Lower leg skin (tissue), 4 donors: Measurements from ENCODE around the gene SCAMP5. TPM values are rescaled to one million over a fixed set of nuclear protein-coding genes. Genes with fewer than 3 reads are reported as not detected.

Experiments used
- DNase-seq, 2 donors: peaks; one replicate each; pipeline ENCODE4 v3.0.0-alpha.2; 2019; ENCODE audit warnings: low spot score in 2 of 2
- H3K4me3 ChIP-seq: fragments of 200-600 bp; sonication (generic); 2 replicates; pipeline ENCODE4 v1.5.1; 2017; ENCODE audit warnings: mild to moderate bottlenecking, low read depth; ENCODE audit not compliant: poor library complexity, severe bottlenecking
- POLR2A ChIP-seq, 2 donors: fragments of 450-650 bp; IDR thresholded peaks; one replicate each; pipeline ENCODE4 v1.6.1; 2016 to 2017; ENCODE audit warnings: antibody characterized with exemption in 2 of 2, mild to moderate bottlenecking in 1 of 2, moderate library complexity in 1 of 2
- WGBS, 2 donors: methylation state at CpG; one replicate each; pipeline ENCODE4 v1.1.5; 2018; 5-methylcytosine and 5-hydroxymethylcytosine counted together
- intact Hi-C: fragments of 100-400 bp; cut with DNase I; formaldehyde crosslinking; loops from one replicate; pipeline ENCODE4 v1.15.0; 2023; ENCODE audit warnings: low total_unique reads
- total RNA-seq, 4 donors: library from RNA; depleted of rRNA; stranded (reverse); fragments of >200 nt; gene quantifications; one replicate each; pipeline ENCODE4 v1.1.0, GENCODE V29; 2016
- TF ChIP-seq, protein P1 (sequence below), 3 donors: fragments of 450-650 bp; IDR thresholded peaks; one replicate each; pipeline ENCODE4 v1.5.1; 2016; ENCODE audit warnings: antibody characterized with exemption in 3 of 3, mild to moderate bottlenecking in 3 of 3, moderate library complexity in 2 of 3

The SCAMP5 gene
- total RNA-seq, 4 donors from 2014 or later, result 0.46 to 5.4 (median 1.2) TPM

DNA sequence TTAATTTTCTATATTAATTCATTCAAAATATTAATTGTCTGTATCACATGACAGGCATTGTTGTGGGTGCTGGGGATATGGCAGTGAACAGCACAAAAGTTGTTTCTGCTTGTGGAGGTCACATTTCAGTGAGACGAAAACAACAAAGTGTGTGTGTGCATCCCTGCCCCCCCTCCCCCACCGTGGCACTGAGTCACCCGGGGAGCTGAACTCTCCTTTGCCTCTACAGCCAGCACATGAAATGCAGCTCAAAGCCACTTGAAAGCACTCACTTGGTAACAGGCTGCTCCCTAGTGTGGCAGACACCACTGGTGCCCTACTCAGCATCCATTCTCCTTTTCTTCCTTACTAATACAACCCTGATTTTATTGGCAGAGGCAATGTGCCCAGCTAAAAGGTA, 16.9 kb upstream of the SCAMP5 start:
- TF ChIP-seq POLR2A (IDR thresholded peaks at IDR 0.05), result no peak
- 23 to 31% methylated on average over 3 of the region's 3 CpGs for WGBS, 2 donors
- H3K4me3 ChIP-seq, result no peak overlapping the region
- no peak for DNase-seq
- intact Hi-C loops, result no loop called here

- TF ChIP-seq, protein P1, sequence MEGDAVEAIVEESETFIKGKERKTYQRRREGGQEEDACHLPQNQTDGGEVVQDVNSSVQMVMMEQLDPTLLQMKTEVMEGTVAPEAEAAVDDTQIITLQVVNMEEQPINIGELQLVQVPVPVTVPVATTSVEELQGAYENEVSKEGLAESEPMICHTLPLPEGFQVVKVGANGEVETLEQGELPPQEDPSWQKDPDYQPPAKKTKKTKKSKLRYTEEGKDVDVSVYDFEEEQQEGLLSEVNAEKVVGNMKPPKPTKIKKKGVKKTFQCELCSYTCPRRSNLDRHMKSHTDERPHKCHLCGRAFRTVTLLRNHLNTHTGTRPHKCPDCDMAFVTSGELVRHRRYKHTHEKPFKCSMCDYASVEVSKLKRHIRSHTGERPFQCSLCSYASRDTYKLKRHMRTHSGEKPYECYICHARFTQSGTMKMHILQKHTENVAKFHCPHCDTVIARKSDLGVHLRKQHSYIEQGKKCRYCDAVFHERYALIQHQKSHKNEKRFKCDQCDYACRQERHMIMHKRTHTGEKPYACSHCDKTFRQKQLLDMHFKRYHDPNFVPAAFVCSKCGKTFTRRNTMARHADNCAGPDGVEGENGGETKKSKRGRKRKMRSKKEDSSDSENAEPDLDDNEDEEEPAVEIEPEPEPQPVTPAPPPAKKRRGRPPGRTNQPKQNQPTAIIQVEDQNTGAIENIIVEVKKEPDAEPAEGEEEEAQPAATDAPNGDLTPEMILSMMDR (IDR thresholded peaks at IDR 0.05), result no peak
- no peak for TF ChIP-seq POLR2A (IDR thresholded peaks at IDR 0.05)
- intact Hi-C loops, result no loop called here
- DNase-seq, result no peak
- no peak overlapping the region for H3K4me3 ChIP-seq
- 83 to 86% methylated on average over 5 of the region's 5 CpGs for whole genome bisulfite sequencing, 2 donors
Observed at GRCh38 chr15:74982183-74982582, 13.2 kb upstream of the SCAMP5 start.

- no peak overlapping the region for H3K4me3 ChIP-seq
- no peak for TF ChIP-seq POLR2A (IDR thresholded peaks at IDR 0.05)
- TF ChIP-seq, protein P1 (IDR thresholded peaks at IDR 0.05), result no peak
- WGBS, 2 donors, result 18 to 19% methylated on average over 4 of the region's 4 CpGs
- intact Hi-C loops, result no loop called here
- no peak for DNase-seq
Observed at GRCh38 chr15:74983725-74984231, 11.6 kb upstream of the SCAMP5 start.

- 44 to 55% methylated on average over 4 of the region's 4 CpGs for WGBS, 2 donors
- intact Hi-C loops, result no loop called here
- no peak for DNase-seq
Observed at GRCh38 chr15:74988007-74988800, 7.2 kb upstream of the SCAMP5 start.

DNA sequence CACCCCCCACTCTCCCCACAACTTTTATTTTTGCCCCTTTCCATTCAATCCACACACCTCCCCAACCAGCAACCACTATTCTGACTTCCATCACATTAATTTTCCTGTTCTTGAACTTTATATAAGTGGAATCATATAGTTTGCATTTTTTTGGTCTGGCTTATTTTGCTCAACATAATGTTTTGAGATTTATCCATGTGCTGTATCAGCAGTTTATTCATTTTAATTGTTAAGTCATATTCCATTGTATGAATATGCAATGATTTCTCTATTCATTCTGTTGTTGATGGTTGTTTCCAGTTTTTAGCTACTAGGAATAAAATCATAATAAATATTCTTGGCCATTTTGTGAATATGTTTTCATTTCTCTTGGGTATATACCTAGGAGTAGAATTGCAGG, 5.8 kb upstream of the SCAMP5 start:
- no peak overlapping the region for H3K4me3 ChIP-seq
- DNase-seq, result no peak
- intact Hi-C loops, result no loop called here
- TF ChIP-seq, protein P1 (IDR thresholded peaks at IDR 0.05), result no peak
- no peak for TF ChIP-seq POLR2A (IDR thresholded peaks at IDR 0.05)

More at GRCh38 chr15:74988007-74988800, 7.2 kb upstream of the SCAMP5 start:
- no peak overlapping the region for H3K4me3 ChIP-seq
- TF ChIP-seq, protein P1 (IDR thresholded peaks at IDR 0.05), result no peak
- no peak for TF ChIP-seq POLR2A (IDR thresholded peaks at IDR 0.05)

GRCh38 chr15:74992619-74993018, 2.7 kb upstream of the SCAMP5 start:
- intact Hi-C loops, result no loop called here
- no peak overlapping the region for H3K4me3 ChIP-seq
- no peak for DNase-seq
- TF ChIP-seq POLR2A (IDR thresholded peaks at IDR 0.05), result no peak
- TF ChIP-seq, protein P1 (IDR thresholded peaks at IDR 0.05), result no peak
- WGBS, 2 donors, result 40 to 61% methylated on average over 1 of the region's 1 CpG
